Measurements from ENCODE around the gene KLHL22. TPM values are rescaled to one million over a fixed set of nuclear protein-coding genes. Genes with fewer than 3 reads are reported as not detected.

Gene KLHL22
- total RNA-seq, 2 donors from 2014 or later, result 45.1 to 51.3 TPM

- 58% methylated on average over 92 of the region's 96 CpGs for WGBS
- no peaks in the 10 kb centered on the region for H3K27me3 ChIP-seq (replicated peaks; ENCODE audit: insufficient read depth)
- no peak for DNase-seq (ENCODE audit: low spot score)
- intact Hi-C loops (cut with DNase I), result no loop called here
- H3K36me3 ChIP-seq, result no peaks in the 10 kb centered on the region
- TF ChIP-seq POLR2AphosphoS5 (IDR thresholded peaks at IDR 0.05), result no peak
- no peak for TF ChIP-seq POLR2A (IDR thresholded peaks at IDR 0.05)
- TF ChIP-seq, protein P1, sequence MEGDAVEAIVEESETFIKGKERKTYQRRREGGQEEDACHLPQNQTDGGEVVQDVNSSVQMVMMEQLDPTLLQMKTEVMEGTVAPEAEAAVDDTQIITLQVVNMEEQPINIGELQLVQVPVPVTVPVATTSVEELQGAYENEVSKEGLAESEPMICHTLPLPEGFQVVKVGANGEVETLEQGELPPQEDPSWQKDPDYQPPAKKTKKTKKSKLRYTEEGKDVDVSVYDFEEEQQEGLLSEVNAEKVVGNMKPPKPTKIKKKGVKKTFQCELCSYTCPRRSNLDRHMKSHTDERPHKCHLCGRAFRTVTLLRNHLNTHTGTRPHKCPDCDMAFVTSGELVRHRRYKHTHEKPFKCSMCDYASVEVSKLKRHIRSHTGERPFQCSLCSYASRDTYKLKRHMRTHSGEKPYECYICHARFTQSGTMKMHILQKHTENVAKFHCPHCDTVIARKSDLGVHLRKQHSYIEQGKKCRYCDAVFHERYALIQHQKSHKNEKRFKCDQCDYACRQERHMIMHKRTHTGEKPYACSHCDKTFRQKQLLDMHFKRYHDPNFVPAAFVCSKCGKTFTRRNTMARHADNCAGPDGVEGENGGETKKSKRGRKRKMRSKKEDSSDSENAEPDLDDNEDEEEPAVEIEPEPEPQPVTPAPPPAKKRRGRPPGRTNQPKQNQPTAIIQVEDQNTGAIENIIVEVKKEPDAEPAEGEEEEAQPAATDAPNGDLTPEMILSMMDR (IDR thresholded peaks at IDR 0.05), result no peak
- H3K4me1 ChIP-seq (replicated peaks), result peaks cover 1% of the 10 kb centered on the region
- no peaks in the 10 kb centered on the region for H3K9me3 ChIP-seq
- no peak overlapping the region for H3K27ac ChIP-seq
- no peak overlapping the region for H3K4me3 ChIP-seq
These were observed 69.9 kb downstream of the KLHL22 start for GRCh38 chr22:20425566-20426258.

DNA sequence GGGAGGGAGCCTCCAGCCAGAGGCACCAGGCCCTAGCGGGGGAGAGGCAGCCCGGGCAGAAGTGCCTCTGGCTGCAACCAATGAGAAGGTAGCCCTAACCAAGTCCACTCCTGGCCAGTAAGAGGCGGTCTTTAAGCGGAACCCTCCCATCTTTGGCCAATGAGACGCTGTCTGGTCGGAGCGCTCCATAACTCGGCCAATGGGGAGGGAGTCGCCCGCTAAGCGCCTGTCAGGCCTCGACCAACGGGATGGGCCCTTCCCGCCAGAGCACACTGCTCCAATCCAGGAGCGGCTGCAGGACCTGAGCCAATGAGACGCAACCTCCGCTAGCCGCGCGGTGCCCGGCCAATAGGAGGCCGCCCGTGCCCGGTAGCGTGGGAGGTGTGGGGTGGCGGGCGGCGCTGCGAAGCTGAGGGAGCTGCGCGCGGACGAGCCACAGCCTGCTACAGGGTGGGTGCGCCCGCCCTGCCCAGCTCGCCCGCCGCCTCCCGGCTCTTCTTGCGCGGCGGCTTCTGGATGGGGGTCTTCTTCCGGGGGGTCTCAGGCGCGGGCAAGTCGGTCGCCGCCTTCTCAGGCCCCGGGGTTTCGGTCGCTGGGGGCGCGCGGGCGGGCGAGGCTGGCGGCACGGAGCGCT is 70.5 kb downstream of the KLHL22 start:
- no peak overlapping the region for H3K27ac ChIP-seq
- no peaks in the 10 kb centered on the region for H3K4me1 ChIP-seq (replicated peaks)
- TF ChIP-seq POLR2AphosphoS5 (IDR thresholded peaks at IDR 0.05), result no peak
- TF ChIP-seq POLR2A (IDR thresholded peaks at IDR 0.05), result no peak
- TF ChIP-seq, protein P1 (IDR thresholded peaks at IDR 0.05), result no peak
- H3K36me3 ChIP-seq, result no peaks in the 10 kb centered on the region
- no peaks in the 10 kb centered on the region for H3K9me3 ChIP-seq
- WGBS, result 83% methylated on average over 50 of the region's 59 CpGs
- no peaks in the 10 kb centered on the region for H3K27me3 ChIP-seq (replicated peaks; ENCODE audit: insufficient read depth)
- H3K4me3 ChIP-seq, result no peak overlapping the region
- intact Hi-C loops (cut with DNase I), result no loop called here
- no peak for DNase-seq (ENCODE audit: low spot score)

DNA sequence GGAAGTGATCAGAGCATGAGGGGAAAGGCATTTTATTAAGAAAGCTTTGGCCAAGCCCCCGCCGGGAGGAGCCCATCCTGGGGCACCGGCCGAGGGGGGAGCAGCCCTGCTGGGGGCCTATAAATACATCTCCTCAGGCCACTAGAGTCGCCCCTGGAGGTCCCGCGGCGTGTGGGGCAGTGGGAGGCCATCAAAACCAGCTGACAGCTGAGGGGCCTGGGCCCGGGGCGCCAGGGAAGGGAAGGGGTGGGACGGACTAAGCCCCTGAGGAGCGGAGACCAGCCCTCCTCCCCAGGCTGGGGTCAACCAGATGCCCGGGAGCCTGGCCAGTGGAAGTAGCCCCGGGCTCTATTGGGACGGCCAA is 71.0 kb downstream of the KLHL22 start:
- no peak overlapping the region for H3K4me3 ChIP-seq
- no peak for TF ChIP-seq POLR2AphosphoS5 (IDR thresholded peaks at IDR 0.05)
- TF ChIP-seq, protein P1 (IDR thresholded peaks at IDR 0.05), result no peak
- no peak for TF ChIP-seq POLR2A (IDR thresholded peaks at IDR 0.05)
- H3K36me3 ChIP-seq, result no peaks in the 10 kb centered on the region
- H3K9me3 ChIP-seq, result no peaks in the 10 kb centered on the region
- intact Hi-C loops (cut with DNase I), result no loop called here
- DNase-seq (ENCODE audit: low spot score), result no peak
- no peak overlapping the region for H3K27ac ChIP-seq
- WGBS, result 82% methylated on average over 15 of the region's 15 CpGs
- H3K27me3 ChIP-seq (replicated peaks; ENCODE audit: insufficient read depth), result no peaks in the 10 kb centered on the region
- H3K4me1 ChIP-seq (replicated peaks), result no peaks in the 10 kb centered on the region

DNA sequence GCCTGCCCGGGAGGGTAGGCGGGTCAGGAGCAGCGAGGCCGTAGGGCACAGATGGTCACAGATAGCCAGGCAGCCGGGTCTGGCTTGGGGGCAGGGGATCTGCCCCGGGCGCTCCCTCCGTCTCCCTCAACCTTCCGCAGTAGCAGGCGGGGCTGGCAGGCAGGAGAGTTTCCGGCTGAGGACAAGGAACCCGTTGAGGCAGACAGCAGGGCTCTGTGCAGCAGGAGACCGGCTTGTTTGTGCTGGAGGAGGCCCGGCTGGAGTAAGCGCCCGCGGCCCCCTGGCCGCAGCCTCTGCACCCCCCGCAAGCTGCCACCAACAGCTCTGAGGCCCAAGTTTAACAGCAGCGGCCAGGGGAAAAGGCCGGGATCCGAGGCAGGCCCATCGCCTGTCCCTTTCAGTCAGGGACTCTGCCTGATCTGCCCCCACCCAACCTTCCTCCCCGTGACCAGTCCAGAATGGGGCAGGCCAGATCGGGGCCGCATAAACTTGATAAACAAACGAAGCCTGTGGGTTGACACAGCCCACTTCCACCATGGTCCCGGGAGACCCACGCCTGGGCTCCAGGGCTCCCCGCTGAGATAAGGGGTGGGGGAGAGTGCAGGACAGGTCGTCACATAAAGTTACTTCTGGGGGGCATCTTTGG is 71.6 kb downstream of the KLHL22 start:
- TF ChIP-seq POLR2AphosphoS5 (IDR thresholded peaks at IDR 0.05), result no peak
- TF ChIP-seq POLR2A (IDR thresholded peaks at IDR 0.05), result no peak
- TF ChIP-seq, protein P1 (IDR thresholded peaks at IDR 0.05), result no peak
- Histone ChIP-seq H3K36me3 (no peaks in the 10 kb centered on the region), H3K4me3 (no peak overlapping the region), H3K4me1 (replicated peaks) (no peaks in the 10 kb centered on the region), H3K9me3 (no peaks in the 10 kb centered on the region), H3K27me3 (replicated peaks; ENCODE audit: insufficient read depth) (no peaks in the 10 kb centered on the region), H3K27ac (no peak overlapping the region)
- 69% methylated on average over 31 of the region's 31 CpGs for WGBS
- no peak for DNase-seq (ENCODE audit: low spot score)
- intact Hi-C loops (cut with DNase I), result no loop called here
